ENCODE data around the gene METTL8.
A peak's percentile ranks its signal among the peaks of the same experiment; 100 is the strongest.
"Not testable (repeated sequence)": the region's sequence is repeated elsewhere in the genome, so short reads cannot be mapped to it uniquely, and the experiment has no call there.

The METTL8 gene

GRCh38 chr2:171432206-171432968 is 1.4 kb downstream of the METTL8 start:
- CTCF ChIA-PET, result interaction anchor here (1.1 kb wide), 1 partner anchor 16 kb away, joined by 7 read pairs; no protein-coding TSS in a partner anchor
- peak overlapping the region; percentile 98 for H3K27ac ChIP-seq
- TF ChIP-seq CTCF (conservative IDR thresholded peaks at IDR 0.05; ENCODE audit: low read depth), result no peak
- DNase-seq (ENCODE audit: low spot score), result no peak
- POLR2A ChIA-PET (ENCODE audit: low non-redundant PET), result no interaction called here

GRCh38 chr2:171431677-171432167 is 2.1 kb downstream of the METTL8 start:
- no peak for TF ChIP-seq CTCF (conservative IDR thresholded peaks at IDR 0.05; ENCODE audit: low read depth)
- CTCF ChIA-PET, result interaction anchor here (0.5 to 0.6 kb wide), 2 partner anchors 39 to 60 kb away, joined by 3 to 4 read pairs; no protein-coding TSS in a partner anchor
- POLR2A ChIA-PET (ENCODE audit: low non-redundant PET), result no interaction called here
- H3K27ac ChIP-seq, result peak overlapping the region; percentile 61
- DNase-seq (ENCODE audit: low spot score), result no peak

DNA sequence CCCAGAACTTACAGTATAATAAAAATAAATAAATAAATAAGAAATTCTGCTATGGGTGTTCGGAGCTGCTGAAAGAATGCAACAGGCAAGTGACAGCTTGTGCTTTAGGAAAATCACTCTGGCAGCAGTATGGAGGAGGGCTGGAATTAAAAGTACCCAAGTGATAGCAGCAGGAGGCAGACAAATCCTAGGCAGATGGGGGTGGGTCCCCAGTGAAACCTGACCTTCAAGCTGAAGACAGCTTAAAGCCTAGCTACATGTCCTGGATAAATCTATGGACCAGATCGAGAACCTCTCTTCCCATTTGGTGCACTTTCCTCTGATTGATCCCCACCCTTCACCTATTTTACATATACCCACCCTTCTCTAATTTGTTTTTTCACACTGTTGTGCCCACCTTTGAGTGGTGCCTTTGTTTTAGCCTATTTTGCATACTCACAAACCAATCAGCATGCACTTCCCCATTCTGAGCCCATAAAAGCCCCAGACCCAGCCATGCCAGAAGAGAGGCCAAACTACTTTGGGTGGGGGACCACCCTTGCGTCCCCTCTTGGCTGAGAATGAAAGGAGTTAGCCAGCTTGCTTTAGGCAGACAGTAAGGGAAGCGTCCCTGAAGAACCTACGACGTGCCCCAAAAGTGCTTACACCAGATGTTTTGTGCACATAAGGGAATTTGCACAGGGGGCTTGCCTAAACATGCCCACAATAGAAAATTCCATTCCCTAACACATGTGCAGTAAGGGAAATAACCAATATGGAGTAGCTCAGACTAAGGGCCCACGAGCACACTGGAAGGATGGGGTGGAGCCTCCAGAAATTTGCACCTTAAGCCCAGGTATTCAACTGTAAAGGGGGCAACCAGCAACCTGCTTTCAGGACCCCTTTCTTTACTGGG is 3.0 kb downstream of the METTL8 start:
- ChIA-PET CTCF (interaction anchor here (0.5 to 1.0 kb wide), 6 partner anchors 38 to 458 kb away, joined by 3 to 5 read pairs (median 4); no protein-coding TSS in a partner anchor), POLR2A (ENCODE audit: low non-redundant PET) (interaction anchor here (0.6 kb wide), 1 partner anchor 177 kb away, joined by 3 read pairs; no protein-coding TSS in a partner anchor)
- DNase-seq (ENCODE audit: low spot score), result no peak
- peak overlapping the region; percentile 35; the same call in 1 of the 2 replicates for H3K27ac ChIP-seq
- TF ChIP-seq CTCF (conservative IDR thresholded peaks at IDR 0.05; ENCODE audit: low read depth), result no peak

- POLR2A ChIA-PET (ENCODE audit: low non-redundant PET); H3K27ac ChIP-seq; DNase-seq (ENCODE audit: low spot score); CTCF ChIA-PET: not testable (repeated sequence)
Observed at GRCh38 chr2:171422710-171423495, 10.9 kb downstream of the METTL8 start.

- ChIA-PET POLR2A (ENCODE audit: low non-redundant PET) (no interaction called here), CTCF (no interaction called here)
- no peak overlapping the region for H3K27ac ChIP-seq
- DNase-seq (ENCODE audit: low spot score), result no peak
- no peak for TF ChIP-seq CTCF (conservative IDR thresholded peaks at IDR 0.05; ENCODE audit: low read depth)
Observed at GRCh38 chr2:171420728-171421563, 12.8 kb downstream of the METTL8 start.

- ChIA-PET CTCF (no interaction called here), POLR2A (ENCODE audit: low non-redundant PET) (no interaction called here)
- H3K27ac ChIP-seq, result no peak overlapping the region
- no peak for TF ChIP-seq CTCF (conservative IDR thresholded peaks at IDR 0.05; ENCODE audit: low read depth)
- DNase-seq (ENCODE audit: low spot score), result no peak
Observed at GRCh38 chr2:171419333-171419732, 14.5 kb downstream of the METTL8 start.

All from RWPE1 (cell line).